Epithelial cell of esophagus (primary cell): ENCODE data around the gene RAPGEF6.

ENCODE experiments used
- DNase-seq: peaks from one replicate; pipeline ENCODE4 v3.0.0; 2010; ENCODE audit warnings: low read depth
- H3K4me3 ChIP-seq: 2 replicates; pipeline ENCODE4 v1.5.1; 2011; ENCODE audit warnings: mild to moderate bottlenecking, low read length, control low read depth
- CTCF ChIP-seq: IDR thresholded peaks from 2 replicates; pipeline ENCODE4 v1.5.1; 2011; ENCODE audit warnings: low read depth, mild to moderate bottlenecking, low read length, control low read depth, inconsistent platforms; ENCODE audit not compliant: insufficient read depth; ENCODE audit errors: missing control alignments

The RAPGEF6 gene

GRCh38 chr5:131610198-131611063 lies 24.6 kb downstream of the RAPGEF6 start:
- DNase-seq: peak; percentile 81
- no peak for TF ChIP-seq CTCF
- no peak overlapping the region for H3K4me3 ChIP-seq

- no peak overlapping the region for H3K4me3 ChIP-seq
- TF ChIP-seq CTCF: no peak
- DNase-seq: no peak
Measured at GRCh38 chr5:131609774-131610173, 25.3 kb downstream of the RAPGEF6 start.

- no peak overlapping the region for H3K4me3 ChIP-seq
- TF ChIP-seq CTCF: no peak
- no peak for DNase-seq
Measured at GRCh38 chr5:131608597-131608996, 26.4 kb downstream of the RAPGEF6 start.

- DNase-seq: no peak
Measured at GRCh38 chr5:131607903-131608540, 27.0 kb downstream of the RAPGEF6 start.

GRCh38 chr5:131607418-131607817 lies 27.6 kb downstream of the RAPGEF6 start:
- no peak overlapping the region for H3K4me3 ChIP-seq
- no peak for DNase-seq
- no peak for TF ChIP-seq CTCF

More at GRCh38 chr5:131607903-131608540, 27.0 kb downstream of the RAPGEF6 start:
- no peak overlapping the region for H3K4me3 ChIP-seq
- TF ChIP-seq CTCF: no peak

- no peak for TF ChIP-seq CTCF
- no peak overlapping the region for H3K4me3 ChIP-seq
- no peak for DNase-seq
Measured at GRCh38 chr5:131605086-131605485, 29.9 kb downstream of the RAPGEF6 start.
